Measurements from ENCODE around the gene CDHR3.
A peak's percentile ranks its signal among the peaks of the same experiment; 100 is the strongest.

Gene CDHR3

GRCh38 chr7:106049139-106049752 is 86.2 kb downstream of the CDHR3 start:
- DNase-seq (ENCODE audit: low spot score): no peak

- no peak for DNase-seq (ENCODE audit: low spot score)
These were observed 87.1 kb downstream of the CDHR3 start for GRCh38 chr7:106050002-106050745.

GRCh38 chr7:106050746-106051117 is 87.7 kb downstream of the CDHR3 start:
- DNase-seq (ENCODE audit: low spot score): no peak

GRCh38 chr7:106052681-106053080 is 89.6 kb downstream of the CDHR3 start:
- no peak for DNase-seq (ENCODE audit: low spot score)

GRCh38 chr7:106053109-106053508 is 90.0 kb downstream of the CDHR3 start:
- no peak for DNase-seq (ENCODE audit: low spot score)

- DNase-seq (ENCODE audit: low spot score): no peak
These were observed 91.3 kb downstream of the CDHR3 start for GRCh38 chr7:106054156-106054910.

GRCh38 chr7:106054971-106055532 is 92.0 kb downstream of the CDHR3 start:
- no peak for DNase-seq (ENCODE audit: low spot score)

- peak; percentile 63 for DNase-seq (ENCODE audit: low spot score)
These were observed 93.6 kb downstream of the CDHR3 start for GRCh38 chr7:106056513-106057203.

GRCh38 chr7:106057204-106057961 is 94.3 kb downstream of the CDHR3 start:
- DNase-seq (ENCODE audit: low spot score): no peak

- DNase-seq (ENCODE audit: low spot score): no peak
These were observed 95.2 kb downstream of the CDHR3 start for GRCh38 chr7:106057962-106058927.

GRCh38 chr7:106058928-106059324 is 95.9 kb downstream of the CDHR3 start:
- DNase-seq (ENCODE audit: low spot score): no peak

- DNase-seq (ENCODE audit: low spot score): no peak
These were observed 96.5 kb downstream of the CDHR3 start for GRCh38 chr7:106059556-106059955.

- no peak for DNase-seq (ENCODE audit: low spot score)
These were observed 97.4 kb downstream of the CDHR3 start for GRCh38 chr7:106060394-106060920.

- DNase-seq (ENCODE audit: low spot score): no peak
These were observed 98.4 kb downstream of the CDHR3 start for GRCh38 chr7:106061301-106061979.

- no peak for DNase-seq (ENCODE audit: low spot score)
These were observed 98.9 kb downstream of the CDHR3 start for GRCh38 chr7:106062006-106062405.

- no peak for DNase-seq (ENCODE audit: low spot score)
These were observed 99.5 kb downstream of the CDHR3 start for GRCh38 chr7:106062521-106062931.

- no peak for DNase-seq (ENCODE audit: low spot score)
These were observed 100.0 kb downstream of the CDHR3 start for GRCh38 chr7:106063024-106063423.

- no peak for DNase-seq (ENCODE audit: low spot score)
These were observed 100.6 kb downstream of the CDHR3 start for GRCh38 chr7:106063692-106064091.

GRCh38 chr7:106064316-106064715 is 101.3 kb downstream of the CDHR3 start:
- no peak for DNase-seq (ENCODE audit: low spot score)
